HepG2 (cell line): ENCODE data around the gene SOX12. TPM values are rescaled to one million over a fixed set of nuclear protein-coding genes. Genes with fewer than 3 reads are reported as not detected.

Source experiments
- ASH2L ChIP-seq: fragments of 300-600, 200-600 bp; sonication (generic); IDR thresholded peaks from 2 replicates; pipeline ENCODE4 v1.7.0; 2017; ENCODE audit warnings: low read depth, mild to moderate bottlenecking, moderate library complexity, mixed read lengths, low read length; ENCODE audit not compliant: insufficient read length
- CBX5 ChIP-seq: sonication (generic); formaldehyde crosslinking; IDR thresholded peaks from 2 replicates; pipeline ENCODE4 v1.4.0; 2020; ENCODE audit warnings: missing genetic modification reagents, borderline replicate concordance
- FOXA3 ChIP-seq: IDR thresholded peaks from 2 replicates; pipeline ENCODE4 v1.6.1; 2016; ENCODE audit warnings: missing genetic modification reagents, missing compliant biosample characterization
- MED1 ChIP-seq: sonication (generic); formaldehyde crosslinking; IDR thresholded peaks from 2 replicates; pipeline ENCODE4 v1.4.0; 2020; ENCODE audit warnings: missing genetic modification reagents
- MEIS2 ChIP-seq: sonication (generic); formaldehyde crosslinking; IDR thresholded peaks from 2 replicates; pipeline ENCODE4 v1.9.0; 2021; ENCODE audit warnings: mild to moderate bottlenecking, missing genetic modification reagents
- MTF2 ChIP-seq: sonication (generic); formaldehyde crosslinking; IDR thresholded peaks from 2 replicates; pipeline ENCODE4 v1.5.0; 2020; ENCODE audit warnings: missing genetic modification reagents, borderline replicate concordance
- NRL ChIP-seq: sonication (generic); formaldehyde crosslinking; IDR thresholded peaks from 2 replicates; pipeline ENCODE4 v1.5.0; 2020; ENCODE audit warnings: missing genetic modification reagents, mild to moderate bottlenecking, moderate library complexity, borderline replicate concordance
- POLR2G ChIP-seq: fragments of 200-400 bp; formaldehyde crosslinking; IDR thresholded peaks from 2 replicates; pipeline ENCODE4 v1.6.1; 2018; ENCODE audit warnings: mild to moderate bottlenecking, low read depth, low read length, moderate library complexity
- RCOR2 ChIP-seq: IDR thresholded peaks from 2 replicates; pipeline ENCODE4 v1.6.1; 2016; ENCODE audit warnings: missing biosample characterization, missing genetic modification reagents
- SIN3A ChIP-seq: IDR thresholded peaks from 2 replicates; pipeline ENCODE4 v1.6.1; 2011; ENCODE audit warnings: low read depth, mild to moderate bottlenecking, control low read depth, low read length, borderline replicate concordance
- SNAI1 ChIP-seq: sonication (generic); formaldehyde crosslinking; IDR thresholded peaks from 2 replicates; pipeline ENCODE4 v1.5.0; 2020; ENCODE audit warnings: mild to moderate bottlenecking, missing genetic modification reagents, borderline replicate concordance
- TBX2 ChIP-seq: sonication (generic); formaldehyde crosslinking; IDR thresholded peaks from 2 replicates; pipeline ENCODE4 v1.5.0; 2020; ENCODE audit warnings: missing genetic modification reagents, mild to moderate bottlenecking, borderline replicate concordance
- ZNF350 ChIP-seq: sonication (generic); formaldehyde crosslinking; IDR thresholded peaks from 2 replicates; pipeline ENCODE4 v1.4.0; 2020; ENCODE audit warnings: mild to moderate bottlenecking, low read depth, missing genetic modification reagents, borderline replicate concordance
- ZNF367 ChIP-seq: sonication (generic); formaldehyde crosslinking; IDR thresholded peaks from 2 replicates; pipeline ENCODE4 v1.4.0; 2020; ENCODE audit warnings: missing genetic modification reagents, borderline replicate concordance
- ZNF484 ChIP-seq: sonication (generic); formaldehyde crosslinking; IDR thresholded peaks from 2 replicates; pipeline ENCODE4 v1.5.1; 2020; ENCODE audit warnings: mild to moderate bottlenecking, low read depth, missing genetic modification reagents, borderline replicate concordance
- ZNF557 ChIP-seq: sonication (generic); formaldehyde crosslinking; IDR thresholded peaks from 2 replicates; pipeline ENCODE4 v1.4.0; 2020; ENCODE audit warnings: missing genetic modification reagents
- ZNF563 ChIP-seq: sonication (generic); formaldehyde crosslinking; IDR thresholded peaks from 2 replicates; pipeline ENCODE4 v1.8.0; 2022; ENCODE audit warnings: mild to moderate bottlenecking, moderate library complexity, missing genetic modification reagents
- ZNF619 ChIP-seq: sonication (generic); formaldehyde crosslinking; IDR thresholded peaks from 2 replicates; pipeline ENCODE4 v1.4.0; 2020; ENCODE audit warnings: mild to moderate bottlenecking, missing genetic modification reagents
- ZSCAN31 ChIP-seq: sonication (generic); formaldehyde crosslinking; IDR thresholded peaks from 2 replicates; pipeline ENCODE4 v1.5.0; 2020; ENCODE audit warnings: low read depth, mild to moderate bottlenecking, missing genetic modification reagents
- polyA plus RNA-seq, 8 experiments: library from polyadenylated mRNA; depleted of rRNA in 3 of 8; stranded (reverse) in 7 of 8; unstranded in 1 of 8; fragments of >200 nt; fragmentation: Illumina TruSeq in 4 of 8; extraction: Trizol in 4 of 8; gene quantifications; 2 replicates each; pipeline versions ENCODE4 v1.2.1 to v1.2.3, GENCODE V29; 2011 to 2016; ENCODE audit warnings: low read depth in 4 of 8, missing spikeins in 1 of 8, mixed read lengths in 1 of 8; ENCODE audit not compliant: insufficient read depth in 1 of 8
- total RNA-seq, 5 experiments: library from RNA; depleted of rRNA; stranded (reverse); fragments of >200 nt; fragmentation: Illumina TruSeq; extraction: Trizol; gene quantifications; 2 replicates each; pipeline ENCODE4 v1.2.3, GENCODE V29; 2016; ENCODE audit warnings: low read depth in 1 of 5
- TF ChIP-seq, protein P1 (sequence below): sonication (generic); formaldehyde crosslinking; IDR thresholded peaks from 2 replicates; pipeline ENCODE4 v1.8.1; 2022; ENCODE audit warnings: mild to moderate bottlenecking, missing genetic modification reagents
- TF ChIP-seq, protein P2 (sequence below): sonication (generic); formaldehyde crosslinking; IDR thresholded peaks from 2 replicates; pipeline ENCODE4 v1.5.0; 2020; ENCODE audit warnings: mild to moderate bottlenecking, missing genetic modification reagents
- TF ChIP-seq, protein P3 (sequence below), 2 experiments: sonication (generic) in 1 of 2; formaldehyde crosslinking in 1 of 2; IDR thresholded peaks; 2 replicates each; pipeline versions ENCODE4 v1.4.0 to v1.6.1; 2018 to 2020; ENCODE audit warnings: missing genetic modification reagents in 2 of 2, borderline replicate concordance in 1 of 2, low read depth in 1 of 2, mild to moderate bottlenecking in 1 of 2, missing biosample characterization in 1 of 2

Gene SOX12
- total and polyA plus RNA-seq, 2 of the 13 experiments (the other 11 are each of a cell fraction or from before 2014, with no cell fraction given) = 10.0 to 18.7 TPM

DNA sequence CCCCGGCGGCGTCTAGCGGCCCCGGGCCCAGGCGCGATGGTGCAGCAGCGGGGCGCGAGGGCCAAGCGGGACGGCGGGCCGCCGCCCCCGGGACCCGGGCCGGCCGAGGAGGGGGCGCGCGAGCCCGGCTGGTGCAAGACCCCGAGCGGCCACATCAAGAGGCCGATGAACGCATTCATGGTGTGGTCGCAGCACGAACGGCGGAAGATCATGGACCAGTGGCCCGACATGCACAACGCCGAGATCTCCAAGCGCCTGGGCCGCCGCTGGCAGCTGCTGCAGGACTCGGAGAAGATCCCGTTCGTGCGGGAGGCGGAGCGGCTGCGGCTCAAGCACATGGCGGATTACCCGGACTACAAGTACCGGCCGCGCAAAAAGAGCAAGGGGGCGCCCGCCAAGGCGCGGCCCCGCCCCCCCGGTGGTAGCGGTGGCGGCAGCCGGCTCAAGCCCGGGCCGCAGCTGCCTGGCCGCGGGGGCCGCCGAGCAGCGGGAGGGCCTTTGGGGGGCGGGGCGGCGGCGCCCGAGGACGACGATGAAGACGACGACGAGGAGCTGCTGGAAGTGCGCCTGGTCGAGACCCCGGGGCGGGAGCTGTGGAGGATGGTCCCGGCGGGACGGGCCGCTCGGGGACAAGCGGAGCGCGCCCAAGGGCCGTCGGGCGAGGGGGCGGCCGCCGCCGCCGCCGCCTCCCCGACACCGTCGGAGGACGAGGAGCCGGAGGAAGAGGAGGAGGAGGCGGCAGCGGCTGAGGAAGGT lies 715 bp downstream of the SOX12 start (continued):
- TF ChIP-seq ASH2L (peak; percentile 3), ZNF563 (CRISPR knock-in tag) (no peak), ZNF350 (no peak; the same call in 1 of the 2 replicates), ZSCAN31 (CRISPR knock-in tag) (no peak; the same call in 1 of the 2 replicates), ZNF557 (CRISPR knock-in tag) (no peak), SNAI1 (CRISPR knock-in tag) (no peak; the same call in 1 of the 2 replicates), NRL (no peak), ZNF619 (CRISPR knock-in tag) (no peak), MEIS2 (CRISPR knock-in tag) (no peak), ZNF484 (no peak), RCOR2 (CRISPR knock-in tag) (no peak), MED1 (CRISPR knock-in tag) (no peak; the same call in 1 of the 2 replicates), POLR2G (peak; percentile 3; the same call in 1 of the 2 replicates), FOXA3 (CRISPR knock-in tag) (no peak), MTF2 (CRISPR knock-in tag) (no peak), CBX5 (CRISPR knock-in tag) (no peak), SIN3A (peak; percentile 15; the same call in 1 of the 2 replicates), TBX2 (CRISPR knock-in tag) (no peak), ZNF367 (CRISPR knock-in tag) (no peak; the same call in 1 of the 2 replicates)
- TF ChIP-seq, protein P1, sequence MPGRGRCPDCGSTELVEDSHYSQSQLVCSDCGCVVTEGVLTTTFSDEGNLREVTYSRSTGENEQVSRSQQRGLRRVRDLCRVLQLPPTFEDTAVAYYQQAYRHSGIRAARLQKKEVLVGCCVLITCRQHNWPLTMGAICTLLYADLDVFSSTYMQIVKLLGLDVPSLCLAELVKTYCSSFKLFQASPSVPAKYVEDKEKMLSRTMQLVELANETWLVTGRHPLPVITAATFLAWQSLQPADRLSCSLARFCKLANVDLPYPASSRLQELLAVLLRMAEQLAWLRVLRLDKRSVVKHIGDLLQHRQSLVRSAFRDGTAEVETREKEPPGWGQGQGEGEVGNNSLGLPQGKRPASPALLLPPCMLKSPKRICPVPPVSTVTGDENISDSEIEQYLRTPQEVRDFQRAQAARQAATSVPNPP = no peak; the same call in 1 of the 2 replicates
- TF ChIP-seq, protein P2, sequence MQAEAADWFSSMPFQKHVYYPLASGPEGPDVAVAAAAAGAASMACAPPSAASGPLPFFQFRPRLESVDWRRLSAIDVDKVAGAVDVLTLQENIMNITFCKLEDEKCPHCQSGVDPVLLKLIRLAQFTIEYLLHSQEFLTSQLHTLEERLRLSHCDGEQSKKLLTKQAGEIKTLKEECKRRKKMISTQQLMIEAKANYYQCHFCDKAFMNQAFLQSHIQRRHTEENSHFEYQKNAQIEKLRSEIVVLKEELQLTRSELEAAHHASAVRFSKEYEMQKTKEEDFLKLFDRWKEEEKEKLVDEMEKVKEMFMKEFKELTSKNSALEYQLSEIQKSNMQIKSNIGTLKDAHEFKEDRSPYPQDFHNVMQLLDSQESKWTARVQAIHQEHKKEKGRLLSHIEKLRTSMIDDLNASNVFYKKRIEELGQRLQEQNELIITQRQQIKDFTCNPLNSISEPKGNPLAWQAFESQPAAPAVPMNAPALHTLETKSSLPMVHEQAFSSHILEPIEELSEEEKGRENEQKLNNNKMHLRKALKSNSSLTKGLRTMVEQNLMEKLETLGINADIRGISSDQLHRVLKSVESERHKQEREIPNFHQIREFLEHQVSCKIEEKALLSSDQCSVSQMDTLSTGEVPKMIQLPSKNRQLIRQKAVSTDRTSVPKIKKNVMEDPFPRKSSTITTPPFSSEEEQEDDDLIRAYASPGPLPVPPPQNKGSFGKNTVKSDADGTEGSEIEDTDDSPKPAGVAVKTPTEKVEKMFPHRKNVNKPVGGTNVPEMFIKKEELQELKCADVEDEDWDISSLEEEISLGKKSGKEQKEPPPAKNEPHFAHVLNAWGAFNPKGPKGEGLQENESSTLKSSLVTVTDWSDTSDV (CRISPR knock-in tag) = peak; percentile 69
- TF ChIP-seq, protein P3, sequence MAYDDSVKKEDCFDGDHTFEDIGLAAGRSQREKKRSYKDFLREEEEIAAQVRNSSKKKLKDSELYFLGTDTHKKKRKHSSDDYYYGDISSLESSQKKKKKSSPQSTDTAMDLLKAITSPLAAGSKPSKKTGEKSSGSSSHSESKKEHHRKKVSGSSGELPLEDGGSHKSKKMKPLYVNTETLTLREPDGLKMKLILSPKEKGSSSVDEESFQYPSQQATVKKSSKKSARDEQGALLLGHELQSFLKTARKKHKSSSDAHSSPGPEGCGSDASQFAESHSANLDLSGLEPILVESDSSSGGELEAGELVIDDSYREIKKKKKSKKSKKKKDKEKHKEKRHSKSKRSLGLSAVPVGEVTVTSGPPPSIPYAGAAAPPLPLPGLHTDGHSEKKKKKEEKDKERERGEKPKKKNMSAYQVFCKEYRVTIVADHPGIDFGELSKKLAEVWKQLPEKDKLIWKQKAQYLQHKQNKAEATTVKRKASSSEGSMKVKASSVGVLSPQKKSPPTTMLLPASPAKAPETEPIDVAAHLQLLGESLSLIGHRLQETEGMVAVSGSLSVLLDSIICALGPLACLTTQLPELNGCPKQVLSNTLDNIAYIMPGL (CRISPR knock-in tag; IDR thresholded peaks at IDR 0.05; ENCODE audit: borderline replicate concordance in 1 of 2, low read depth in 1 of 2) = peak in 1 of 2 experiments; percentile 44; a peak in 1 of 4 replicates
